Activated CD8-positive, alpha-beta memory T cell treated with anti-CD3 and anti-CD28 coated beads, Interleukin-2, amount 10 ng/mL, durations not matched to agents 7 days and 5 days (primary cell): ENCODE data around the gene STXBP4. TPM values are rescaled to one million over a fixed set of nuclear protein-coding genes. Genes with fewer than 3 reads are reported as not detected.
A peak's percentile ranks its signal among the peaks of the same experiment; 100 is the strongest.

Source experiments
- ATAC-seq: fragments of 150-1000 bp; cut with Tn5 transposase; one replicate; pipeline ENCODE4 v1.10.0; 2021; ENCODE audit warnings: moderate library complexity
- CTCF ChIA-PET: fragments of 350-600 bp; sonication (Branson Sonifier 250); formaldehyde crosslinking; loops from one replicate; lab custom pipeline; 2021; ENCODE audit warnings: antibody characterized with exemption; lab: Charles Lee
- DNase-seq: peaks from one replicate; pipeline ENCODE4 v3.0.0-alpha.2; 2020
- H3K27ac Mint-ChIP-seq: one replicate; pipeline ENCODE4 v1.8.0; 2021; ENCODE audit warnings: mild to moderate bottlenecking, mixed read lengths
- H3K27me3 Mint-ChIP-seq: one replicate; pipeline ENCODE4 v1.8.0; 2021; ENCODE audit warnings: mixed read lengths
- H3K36me3 Mint-ChIP-seq: one replicate; pipeline ENCODE4 v1.8.0; 2021; ENCODE audit warnings: mild to moderate bottlenecking, mixed read lengths
- H3K4me1 Mint-ChIP-seq: one replicate; pipeline ENCODE4 v1.8.0; 2021; ENCODE audit warnings: mixed read lengths
- H3K4me3 Mint-ChIP-seq: one replicate; pipeline ENCODE4 v1.8.0; 2021; ENCODE audit warnings: mild to moderate bottlenecking, moderate library complexity, mixed read lengths
- H3K9me3 Mint-ChIP-seq: one replicate; pipeline ENCODE4 v1.8.0; 2022; ENCODE audit warnings: low read depth, mixed read lengths
- total RNA-seq, 2 experiments: library from RNA; stranded (reverse); gene quantifications; one replicate each; pipeline ENCODE4 v1.2.3, GENCODE V29; 2021

STXBP4 gene
- total RNA-seq, 2 experiments from 2014 or later, result 8.2 to 9.4 TPM

- peaks cover 17% of the 10 kb centered on the region for H3K4me1 Mint-ChIP-seq
- H3K9me3 Mint-ChIP-seq, result no peaks in the 10 kb centered on the region
- CTCF ChIA-PET, result no interaction called here
- DNase-seq, result no peak
- ATAC-seq, result peak; percentile 23
- H3K27ac Mint-ChIP-seq, result no peak overlapping the region
- H3K36me3 Mint-ChIP-seq, result no peaks in the 10 kb centered on the region
- H3K27me3 Mint-ChIP-seq, result no peaks in the 10 kb centered on the region
- no peak overlapping the region for H3K4me3 Mint-ChIP-seq
Observed at GRCh38 chr17:55162556-55162946, 194.0 kb downstream of the STXBP4 start.

GRCh38 chr17:55163408-55163807, 194.8 kb downstream of the STXBP4 start:
- Mint-ChIP-seq H3K9me3 (no peaks in the 10 kb centered on the region), H3K36me3 (no peaks in the 10 kb centered on the region), H3K27me3 (no peaks in the 10 kb centered on the region), H3K4me1 (peaks cover 14% of the 10 kb centered on the region), H3K27ac (no peak overlapping the region), H3K4me3 (no peak overlapping the region)
- CTCF ChIA-PET, result no interaction called here
- ATAC-seq, result no peak
- DNase-seq, result no peak

GRCh38 chr17:55166506-55166905, 197.9 kb downstream of the STXBP4 start:
- Mint-ChIP-seq H3K4me1 (peaks cover 9% of the 10 kb centered on the region), H3K9me3 (no peaks in the 10 kb centered on the region), H3K4me3 (no peak overlapping the region), H3K27me3 (no peaks in the 10 kb centered on the region), H3K27ac (no peak overlapping the region), H3K36me3 (no peaks in the 10 kb centered on the region)
- ATAC-seq, result no peak
- CTCF ChIA-PET, result no interaction called here
- no peak for DNase-seq

- no peaks in the 10 kb centered on the region for H3K36me3 Mint-ChIP-seq
- H3K4me3 Mint-ChIP-seq, result no peak overlapping the region
- CTCF ChIA-PET, result no interaction called here
- H3K9me3 Mint-ChIP-seq, result no peaks in the 10 kb centered on the region
- H3K4me1 Mint-ChIP-seq, result peaks cover 4% of the 10 kb centered on the region
- no peaks in the 10 kb centered on the region for H3K27me3 Mint-ChIP-seq
- DNase-seq, result no peak
- no peak overlapping the region for H3K27ac Mint-ChIP-seq
- ATAC-seq, result no peak
Observed at GRCh38 chr17:55167024-55167725, 198.6 kb downstream of the STXBP4 start.

- Mint-ChIP-seq H3K27ac (no peak overlapping the region), H3K4me3 (no peak overlapping the region), H3K36me3 (no peaks in the 10 kb centered on the region), H3K9me3 (no peaks in the 10 kb centered on the region), H3K4me1 (no peaks in the 10 kb centered on the region), H3K27me3 (no peaks in the 10 kb centered on the region)
- DNase-seq (no peak), ATAC-seq (no peak)
- CTCF ChIA-PET, result no interaction called here
Observed at GRCh38 chr17:55168958-55169687, 200.6 kb downstream of the STXBP4 start.

GRCh38 chr17:55171634-55172328, 203.2 kb downstream of the STXBP4 start:
- no peak overlapping the region for H3K27ac Mint-ChIP-seq
- CTCF ChIA-PET, result no interaction called here
- no peaks in the 10 kb centered on the region for H3K36me3 Mint-ChIP-seq
- DNase-seq (no peak), ATAC-seq (no peak)
- H3K9me3 Mint-ChIP-seq, result no peaks in the 10 kb centered on the region
- no peak overlapping the region for H3K4me3 Mint-ChIP-seq
- no peaks in the 10 kb centered on the region for H3K4me1 Mint-ChIP-seq
- no peaks in the 10 kb centered on the region for H3K27me3 Mint-ChIP-seq

GRCh38 chr17:55172612-55173011, 204.0 kb downstream of the STXBP4 start:
- H3K4me1 Mint-ChIP-seq, result no peaks in the 10 kb centered on the region
- no peaks in the 10 kb centered on the region for H3K27me3 Mint-ChIP-seq
- no peak overlapping the region for H3K4me3 Mint-ChIP-seq
- ATAC-seq, result no peak
- no peaks in the 10 kb centered on the region for H3K9me3 Mint-ChIP-seq
- no peaks in the 10 kb centered on the region for H3K36me3 Mint-ChIP-seq
- H3K27ac Mint-ChIP-seq, result no peak overlapping the region
- CTCF ChIA-PET, result no interaction called here
- DNase-seq, result no peak

- Mint-ChIP-seq H3K27ac (no peak overlapping the region), H3K9me3 (no peaks in the 10 kb centered on the region), H3K27me3 (no peaks in the 10 kb centered on the region), H3K4me1 (no peaks in the 10 kb centered on the region), H3K36me3 (no peaks in the 10 kb centered on the region), H3K4me3 (no peak overlapping the region)
- CTCF ChIA-PET, result no interaction called here
- no peak for DNase-seq
- ATAC-seq, result no peak
Observed at GRCh38 chr17:55174133-55174532, 205.6 kb downstream of the STXBP4 start.

- no peaks in the 10 kb centered on the region for H3K27me3 Mint-ChIP-seq
- CTCF ChIA-PET, result no interaction called here
- ATAC-seq (no peak), DNase-seq (no peak)
- H3K27ac Mint-ChIP-seq, result no peak overlapping the region
- H3K4me1 Mint-ChIP-seq, result no peaks in the 10 kb centered on the region
- H3K4me3 Mint-ChIP-seq, result no peak overlapping the region
- H3K36me3 Mint-ChIP-seq, result no peaks in the 10 kb centered on the region
- H3K9me3 Mint-ChIP-seq, result no peaks in the 10 kb centered on the region
Observed at GRCh38 chr17:55175788-55176427, 207.3 kb downstream of the STXBP4 start.

GRCh38 chr17:55177159-55177854, 208.7 kb downstream of the STXBP4 start:
- no peaks in the 10 kb centered on the region for H3K36me3 Mint-ChIP-seq
- H3K4me1 Mint-ChIP-seq, result no peaks in the 10 kb centered on the region
- no peak overlapping the region for H3K4me3 Mint-ChIP-seq
- no peaks in the 10 kb centered on the region for H3K27me3 Mint-ChIP-seq
- H3K9me3 Mint-ChIP-seq, result no peaks in the 10 kb centered on the region
- ATAC-seq, result no peak
- DNase-seq, result no peak
- CTCF ChIA-PET, result no interaction called here
- no peak overlapping the region for H3K27ac Mint-ChIP-seq

- Mint-ChIP-seq H3K4me1 (no peaks in the 10 kb centered on the region), H3K4me3 (no peak overlapping the region), H3K27ac (no peak overlapping the region), H3K27me3 (no peaks in the 10 kb centered on the region), H3K36me3 (no peaks in the 10 kb centered on the region), H3K9me3 (no peaks in the 10 kb centered on the region)
- no peak for DNase-seq
- ATAC-seq, result no peak
- CTCF ChIA-PET, result no interaction called here
Observed at GRCh38 chr17:55177855-55178217, 209.3 kb downstream of the STXBP4 start.

- H3K27ac Mint-ChIP-seq, result no peak overlapping the region
- no peak overlapping the region for H3K4me3 Mint-ChIP-seq
- H3K9me3 Mint-ChIP-seq, result no peaks in the 10 kb centered on the region
Observed at GRCh38 chr17:55186937-55187770, 218.6 kb downstream of the STXBP4 start.

More at GRCh38 chr17:55186937-55187770, 218.6 kb downstream of the STXBP4 start:
- Mint-ChIP-seq H3K27me3 (peaks cover 5% of the 10 kb centered on the region), H3K4me1 (peaks cover 2% of the 10 kb centered on the region), H3K36me3 (no peaks in the 10 kb centered on the region)
- CTCF ChIA-PET, result no interaction called here
- no peak for DNase-seq
- ATAC-seq, result no peak
